ENCODE data around the gene CLK1.
"Not testable (repeated sequence)": the region's sequence is repeated elsewhere in the genome, so short reads cannot be mapped to it uniquely, and the experiment has no call there.

Gene CLK1

DNA sequence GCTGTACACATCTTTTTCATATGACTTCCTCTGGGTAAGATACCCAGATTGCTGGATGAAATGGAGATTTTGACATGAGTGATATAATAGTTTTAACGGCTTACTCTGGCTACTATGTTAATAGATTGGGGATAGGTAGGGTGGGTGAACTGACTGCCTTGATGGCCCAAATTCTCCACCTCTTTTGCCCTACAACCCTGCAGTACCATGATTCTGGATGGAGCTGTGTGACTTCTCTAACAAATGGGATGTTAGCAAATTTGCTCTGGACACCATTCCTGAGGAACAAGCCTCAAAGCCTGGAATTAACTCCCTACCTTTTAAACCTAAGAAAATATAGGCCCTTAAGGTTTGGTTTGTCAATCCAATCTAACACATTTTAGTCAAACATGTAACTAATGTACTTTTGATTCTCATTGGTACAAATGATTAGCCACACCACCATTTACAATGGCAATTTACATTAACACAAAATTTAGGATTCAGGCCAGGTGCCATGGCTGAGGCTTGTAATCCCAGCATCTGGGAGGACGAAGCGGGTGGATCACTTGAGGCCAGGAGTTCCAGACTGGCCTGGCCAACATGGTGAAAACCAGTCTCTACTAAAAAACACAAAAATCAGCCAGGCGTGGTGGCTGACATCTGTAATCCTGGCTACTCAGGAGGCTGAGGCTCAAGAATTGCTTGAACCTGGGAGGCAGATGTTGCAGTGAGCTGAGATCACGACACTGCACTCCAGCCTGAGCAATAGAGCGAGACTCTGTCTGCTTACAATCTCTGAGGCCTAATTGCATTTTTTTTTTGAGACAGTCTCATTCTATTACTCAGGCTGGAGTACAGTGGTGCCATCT is 12.8 kb downstream of the CLK1 start:
- DNase-seq = no peak

- DNase-seq = no peak
Observed at GRCh38 chr2:200850512-200851256, 13.8 kb downstream of the CLK1 start.

DNA sequence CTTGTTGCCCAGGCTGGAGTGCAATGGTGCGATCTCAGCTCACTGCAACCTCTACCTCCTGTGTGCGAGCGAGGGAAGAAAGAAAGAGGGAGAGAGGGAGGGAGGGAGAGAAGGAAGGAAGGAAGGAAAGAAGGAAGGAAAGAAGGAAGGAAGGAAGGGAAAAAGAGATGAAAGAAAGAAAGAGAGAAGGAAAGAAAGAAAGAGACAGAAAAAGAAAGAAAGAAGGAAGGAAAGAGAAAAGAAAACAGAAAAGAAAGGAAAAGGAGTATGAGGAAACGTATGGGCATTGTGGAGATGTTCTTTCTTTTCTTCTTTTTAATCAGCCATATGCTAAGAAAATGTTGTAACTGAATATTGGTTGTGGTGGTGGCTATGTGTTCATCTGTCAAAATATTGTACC is 16.5 kb downstream of the CLK1 start:
- DNase-seq = no peak

DNA sequence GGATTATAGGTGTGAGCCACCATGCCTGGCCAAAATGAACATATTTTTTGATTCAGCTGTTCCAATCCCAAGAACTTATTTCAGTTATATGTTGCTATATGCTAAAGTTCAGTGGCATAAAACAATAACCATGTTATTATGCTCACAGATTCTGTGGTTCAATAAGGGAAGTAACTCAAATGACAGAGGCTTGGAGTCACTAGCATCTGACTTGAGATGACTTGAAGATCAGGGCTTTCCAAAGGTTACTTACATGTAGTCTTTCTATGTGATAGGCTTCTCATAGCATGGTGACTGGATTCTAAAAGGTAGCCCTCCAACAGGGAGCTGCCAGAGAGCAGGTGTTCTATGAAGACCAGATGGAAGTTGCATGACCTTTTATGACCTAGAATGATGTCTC is 17.2 kb downstream of the CLK1 start:
- no peak for DNase-seq

DNA sequence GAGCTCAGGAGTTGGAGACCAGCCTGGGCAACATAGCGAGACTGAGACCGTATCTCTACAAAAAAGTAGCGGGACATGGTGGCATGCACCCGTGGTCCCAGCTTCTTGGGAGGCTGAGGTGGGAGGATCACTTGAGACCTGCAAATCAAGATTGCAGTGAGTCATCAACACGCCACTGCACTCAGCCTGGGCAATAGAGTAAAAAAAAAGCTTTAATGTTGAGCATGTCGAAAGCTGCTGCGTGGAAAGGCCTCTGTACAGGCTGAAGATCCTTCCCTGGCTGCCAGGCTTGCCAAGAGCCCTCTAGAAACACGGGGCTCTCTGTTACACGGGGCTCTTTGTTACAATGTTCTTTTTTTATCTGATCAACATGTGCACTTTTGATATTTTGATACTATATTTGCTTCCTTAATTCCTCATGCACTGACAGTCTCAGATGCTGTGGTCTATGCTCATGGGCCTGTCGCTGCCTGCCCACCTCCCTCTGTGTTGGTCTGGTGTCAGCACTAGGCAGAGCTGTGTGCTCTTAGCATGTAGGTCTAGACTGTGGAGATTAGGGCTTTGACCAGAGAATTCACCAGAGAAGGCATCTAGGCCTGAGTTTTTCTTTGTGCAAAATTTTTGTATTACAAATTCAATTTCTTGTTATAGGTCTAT is 18.7 kb downstream of the CLK1 start:
- no peak for DNase-seq

DNA sequence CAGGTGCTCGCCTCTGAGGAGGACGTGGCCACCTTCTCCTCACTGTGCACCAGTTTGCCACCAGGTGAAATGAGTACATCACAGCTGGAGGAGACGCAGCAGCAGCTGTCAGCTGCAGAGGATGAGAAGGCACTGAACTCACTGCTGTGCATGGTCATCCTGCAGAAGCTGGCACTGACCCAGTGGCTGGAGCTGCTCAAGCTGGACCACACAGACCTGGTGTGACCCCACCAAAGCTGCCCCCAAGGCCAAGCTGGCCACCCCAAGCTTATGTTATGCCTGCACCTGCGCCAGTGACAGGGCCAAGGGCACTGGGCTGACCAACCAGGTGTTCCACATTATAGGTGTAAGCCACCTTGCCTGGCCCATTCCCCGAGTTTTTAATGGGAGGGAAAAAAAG is 19.3 kb downstream of the CLK1 start:
- no peak for DNase-seq

DNA sequence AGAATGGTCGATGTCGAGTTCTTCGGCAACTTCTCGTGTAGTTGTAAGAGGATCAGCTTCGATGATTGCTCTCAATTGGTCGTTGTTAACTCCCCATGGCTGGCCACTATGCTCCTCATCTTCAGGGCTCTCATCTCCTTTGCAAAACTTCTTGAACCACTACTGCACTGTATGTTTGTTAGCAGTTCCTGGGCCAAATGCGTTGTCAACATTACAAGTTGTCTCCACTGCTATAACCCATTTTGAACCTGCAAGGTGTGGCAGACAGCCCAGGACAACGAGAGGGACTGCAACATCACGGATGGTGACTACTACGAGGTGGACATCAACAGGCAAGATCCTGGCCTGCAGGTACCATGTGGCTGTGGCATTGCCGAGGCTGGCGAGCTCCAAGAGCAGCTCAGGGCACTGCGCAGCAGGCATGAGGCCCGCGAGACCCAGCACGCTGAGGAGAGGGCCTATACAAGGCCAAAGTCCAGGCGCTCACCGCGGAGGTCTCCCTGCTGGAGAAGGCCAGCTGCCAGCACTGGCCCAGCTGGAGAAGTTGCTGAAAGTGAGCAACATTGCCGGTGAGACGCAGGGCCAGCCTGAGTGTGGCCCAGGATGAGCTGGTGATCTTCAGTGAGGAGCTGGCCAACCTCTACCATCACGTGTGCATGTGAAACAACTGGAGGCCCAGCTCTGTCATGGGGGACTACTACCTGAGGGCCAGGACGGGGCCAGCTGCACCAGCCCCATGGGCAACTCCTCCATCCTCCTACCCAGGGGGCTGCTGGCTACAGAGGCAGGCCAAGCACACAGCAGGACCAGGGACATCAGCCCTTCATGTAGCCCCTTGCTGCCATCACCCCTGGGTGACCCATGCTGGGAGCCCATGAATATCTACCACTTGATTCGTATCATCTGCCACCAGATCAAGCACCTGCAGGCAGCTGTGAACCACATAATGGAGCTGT is 20.2 kb downstream of the CLK1 start:
- no peak for DNase-seq

DNA sequence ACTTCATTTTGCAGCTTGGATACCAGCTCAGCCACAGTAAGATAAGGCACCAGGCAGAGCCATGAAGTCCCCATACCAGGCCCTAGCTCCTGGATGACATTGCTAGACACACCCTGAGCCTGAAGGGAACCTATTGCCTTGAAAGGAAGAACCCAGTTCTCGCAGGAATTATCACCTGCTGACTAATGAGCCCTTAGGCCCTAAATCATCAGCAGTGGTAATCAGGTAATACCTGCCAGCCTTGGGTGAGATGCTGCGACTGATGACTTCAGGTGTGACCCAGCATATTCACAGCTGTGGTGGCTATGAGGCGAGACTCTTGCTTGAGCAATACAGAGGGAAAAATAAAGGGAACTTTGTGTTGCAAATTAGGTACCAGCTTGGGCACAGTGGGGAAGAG is 24.9 kb downstream of the CLK1 start:
- DNase-seq = no peak

DNA sequence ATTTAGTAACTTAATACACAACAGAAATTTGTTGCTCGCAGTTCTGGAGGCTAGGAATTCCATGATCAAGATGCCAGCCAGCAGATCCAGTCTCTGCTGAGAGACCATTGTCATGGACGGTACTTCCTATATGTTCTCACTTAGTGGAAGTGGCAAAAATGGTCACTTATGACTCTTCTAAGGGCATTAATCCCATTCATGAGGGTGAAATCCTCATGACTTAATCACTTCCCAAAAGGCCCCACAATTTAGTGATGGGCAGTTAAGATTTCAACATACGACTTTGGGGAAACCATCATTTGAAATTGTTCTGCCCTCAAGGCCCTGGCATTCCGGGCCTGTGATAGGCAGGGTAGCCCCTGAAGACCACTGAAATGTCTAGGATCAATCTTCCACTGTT is 29.8 kb downstream of the CLK1 start:
- DNase-seq = no peak

- no peak for DNase-seq
Observed at GRCh38 chr2:200829258-200829655, 35.2 kb downstream of the CLK1 start.

GRCh38 chr2:200828572-200829257 is 35.7 kb downstream of the CLK1 start:
- no peak for DNase-seq

- DNase-seq = no peak
Observed at GRCh38 chr2:200828104-200828503, 36.4 kb downstream of the CLK1 start.

- no peak for DNase-seq
Observed at GRCh38 chr2:200821686-200822245, 42.7 kb downstream of the CLK1 start.

GRCh38 chr2:200820573-200821234 is 43.8 kb downstream of the CLK1 start:
- no peak for DNase-seq

- not testable (repeated sequence) for DNase-seq
Observed at GRCh38 chr2:200818732-200819131, 45.7 kb downstream of the CLK1 start.

DNA sequence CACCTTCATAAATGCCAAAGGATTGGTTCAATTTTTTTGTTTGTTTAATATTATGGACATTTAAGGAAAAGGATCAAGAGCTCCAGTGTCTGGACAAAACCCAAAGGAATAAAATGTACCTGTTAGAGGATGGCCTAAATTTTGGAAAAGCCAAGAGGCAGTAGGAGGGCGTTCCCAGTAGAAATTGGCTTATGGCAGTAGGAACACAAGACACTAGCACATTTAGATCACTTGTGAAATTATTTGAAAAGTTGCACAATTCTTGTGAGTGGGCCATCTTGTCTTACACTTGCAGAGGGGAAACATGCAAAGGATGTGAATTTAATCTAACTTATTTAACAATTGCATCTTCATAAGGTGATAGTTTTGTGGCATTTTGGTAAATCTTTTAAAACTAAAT is 49.5 kb downstream of the CLK1 start:
- DNase-seq = no peak

- DNase-seq = no peak
Observed at GRCh38 chr2:200814276-200814815, 50.1 kb downstream of the CLK1 start.

DNA sequence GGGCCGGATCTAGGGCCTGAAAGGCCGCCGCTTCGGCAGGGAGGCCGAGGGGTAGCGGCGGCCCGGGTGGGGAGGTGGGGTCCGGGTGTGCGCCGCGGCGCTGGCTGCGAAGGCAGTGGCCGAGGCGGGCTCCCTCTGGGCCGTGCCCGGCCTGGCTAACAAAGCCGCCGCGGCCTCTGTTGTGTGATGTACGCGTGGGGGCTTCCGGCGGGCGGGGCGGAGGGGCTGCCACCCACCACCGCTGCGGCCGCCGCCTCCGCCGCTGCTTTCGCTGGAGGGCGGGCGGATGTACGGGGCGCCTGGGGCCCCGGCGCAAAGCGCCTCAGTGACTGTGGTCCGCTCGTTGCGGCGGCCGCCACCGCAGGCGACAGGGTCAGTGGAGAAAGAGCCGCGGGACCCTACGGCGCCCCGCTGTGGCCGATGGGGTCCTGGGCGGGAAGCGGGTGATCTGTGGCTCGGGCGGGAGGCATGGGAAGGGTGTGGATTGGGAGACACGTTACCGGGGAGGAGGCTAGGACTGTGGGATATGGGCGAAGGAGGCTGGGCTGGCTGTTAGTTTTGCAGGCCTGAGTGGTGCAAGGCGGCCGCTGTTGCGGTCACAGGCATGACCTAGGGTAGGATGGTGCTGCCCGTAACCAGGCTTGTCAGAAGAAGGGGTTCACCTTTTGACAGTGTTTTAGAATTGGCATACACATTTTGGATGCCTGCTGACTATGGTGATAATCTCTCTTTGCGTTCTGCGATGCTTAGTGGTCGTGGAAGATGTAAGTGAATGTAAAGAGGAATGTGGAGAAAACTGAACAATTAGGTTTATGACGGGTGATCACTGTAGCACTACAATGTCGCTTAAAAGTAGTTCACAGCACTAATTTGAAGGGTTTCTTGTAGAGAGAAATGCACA is 52.1 kb downstream of the CLK1 start:
- DNase-seq = peak; percentile 59 to 63

GRCh38 chr2:200811333-200812121 is 52.9 kb downstream of the CLK1 start, which contains the start of gene BZW1:
Gene BZW1, plus strand, starts transcription at chr2:200811910. Its CDS starts 1,308 bp downstream, at chr2:200813218.
- peak; percentile 92 to 96 for DNase-seq

Measured in stimulated activated CD4-positive, alpha-beta T cell treated with anti-CD3 and anti-CD28 coated beads, Interleukin-4, amount 100 ng/mL, for 4 hours (primary cell).